ENCODE data around the gene PI4KA. TPM values are rescaled to one million over a fixed set of nuclear protein-coding genes. Genes with fewer than 3 reads are reported as not detected.

Gene PI4KA
- total RNA-seq, 1 donor from 2014 or later, result 40.5 TPM

DNA sequence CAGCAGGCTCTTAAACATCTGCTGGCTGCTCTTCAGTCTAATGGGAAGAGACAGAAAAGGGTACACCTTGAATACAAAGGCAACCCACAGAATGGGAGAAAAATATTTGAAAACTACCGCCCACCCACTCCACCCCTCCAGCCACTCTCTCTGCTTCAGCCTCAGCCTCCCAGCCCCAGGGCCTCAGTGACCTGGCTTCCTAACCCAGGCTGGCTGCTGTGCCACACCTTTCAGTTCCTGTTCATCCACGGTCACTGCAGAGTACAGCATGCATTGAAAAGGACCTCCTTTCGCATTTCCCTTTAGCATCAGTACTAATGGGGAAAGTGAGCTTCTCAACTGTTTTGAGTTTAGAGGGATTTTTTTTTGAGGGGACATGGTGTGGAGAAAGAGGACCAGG is 113.5 kb downstream of the PI4KA start:
- intact Hi-C loops (cut with micrococcal nuclease), result no loop called here
- H3K27me3 ChIP-seq (ENCODE audit: low read depth), result no peaks in the 10 kb centered on the region

GRCh38 chr22:20744456-20744855 is 114.2 kb downstream of the PI4KA start:
- no peak for DNase-seq
- Histone ChIP-seq H3K27ac (replicated peaks) (no peak overlapping the region), H3K27me3 (ENCODE audit: low read depth) (no peaks in the 10 kb centered on the region), H3K4me1 (no peaks in the 10 kb centered on the region), H3K4me3 (no peak overlapping the region), H3K9me3 (replicated peaks) (peaks cover 6% of the 10 kb centered on the region), H3K36me3 (peaks cover 95% of the 10 kb centered on the region)
- intact Hi-C loops (cut with micrococcal nuclease), result no loop called here
- no peak for TF ChIP-seq CTCF (IDR thresholded peaks at IDR 0.05; ENCODE audit: borderline replicate concordance)

More for the DNA sequence above, 113.5 kb downstream of the PI4KA start:
- DNase-seq, result no peak
- H3K4me3 ChIP-seq, result no peak overlapping the region
- peaks cover 96% of the 10 kb centered on the region for H3K36me3 ChIP-seq
- no peaks in the 10 kb centered on the region for H3K4me1 ChIP-seq
- H3K27ac ChIP-seq (replicated peaks), result no peak overlapping the region
- no peak for TF ChIP-seq CTCF (IDR thresholded peaks at IDR 0.05; ENCODE audit: borderline replicate concordance)
- H3K9me3 ChIP-seq (replicated peaks), result peaks cover 6% of the 10 kb centered on the region

DNA sequence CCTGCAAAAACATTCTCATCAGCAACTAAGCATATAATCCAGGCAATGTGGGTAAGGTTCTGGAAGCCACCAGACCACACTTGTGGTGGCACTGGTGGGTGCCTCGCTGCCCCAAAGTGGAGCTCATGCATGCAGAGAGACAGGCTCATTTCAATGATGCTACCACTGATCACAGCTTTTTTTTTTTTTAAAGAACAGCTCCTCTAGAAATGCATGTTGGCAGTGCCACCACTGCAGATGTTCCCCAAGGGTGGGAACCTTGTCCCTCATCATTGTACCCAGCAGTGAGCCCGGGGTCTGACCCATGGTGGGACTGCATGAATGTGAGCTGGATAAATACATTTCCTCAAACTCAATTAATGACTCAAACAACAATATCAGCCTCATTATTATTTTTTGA is 115.8 kb downstream of the PI4KA start:
- H3K9me3 ChIP-seq (replicated peaks), result peaks cover 6% of the 10 kb centered on the region
- intact Hi-C loops (cut with micrococcal nuclease), result no loop called here
- no peak for DNase-seq
- TF ChIP-seq CTCF (IDR thresholded peaks at IDR 0.05; ENCODE audit: borderline replicate concordance), result no peak
- peaks cover 89% of the 10 kb centered on the region for H3K36me3 ChIP-seq
- peaks cover 4% of the 10 kb centered on the region for H3K4me1 ChIP-seq
- no peaks in the 10 kb centered on the region for H3K27me3 ChIP-seq (ENCODE audit: low read depth)
- no peak overlapping the region for H3K27ac ChIP-seq (replicated peaks)
- no peak overlapping the region for H3K4me3 ChIP-seq

DNA sequence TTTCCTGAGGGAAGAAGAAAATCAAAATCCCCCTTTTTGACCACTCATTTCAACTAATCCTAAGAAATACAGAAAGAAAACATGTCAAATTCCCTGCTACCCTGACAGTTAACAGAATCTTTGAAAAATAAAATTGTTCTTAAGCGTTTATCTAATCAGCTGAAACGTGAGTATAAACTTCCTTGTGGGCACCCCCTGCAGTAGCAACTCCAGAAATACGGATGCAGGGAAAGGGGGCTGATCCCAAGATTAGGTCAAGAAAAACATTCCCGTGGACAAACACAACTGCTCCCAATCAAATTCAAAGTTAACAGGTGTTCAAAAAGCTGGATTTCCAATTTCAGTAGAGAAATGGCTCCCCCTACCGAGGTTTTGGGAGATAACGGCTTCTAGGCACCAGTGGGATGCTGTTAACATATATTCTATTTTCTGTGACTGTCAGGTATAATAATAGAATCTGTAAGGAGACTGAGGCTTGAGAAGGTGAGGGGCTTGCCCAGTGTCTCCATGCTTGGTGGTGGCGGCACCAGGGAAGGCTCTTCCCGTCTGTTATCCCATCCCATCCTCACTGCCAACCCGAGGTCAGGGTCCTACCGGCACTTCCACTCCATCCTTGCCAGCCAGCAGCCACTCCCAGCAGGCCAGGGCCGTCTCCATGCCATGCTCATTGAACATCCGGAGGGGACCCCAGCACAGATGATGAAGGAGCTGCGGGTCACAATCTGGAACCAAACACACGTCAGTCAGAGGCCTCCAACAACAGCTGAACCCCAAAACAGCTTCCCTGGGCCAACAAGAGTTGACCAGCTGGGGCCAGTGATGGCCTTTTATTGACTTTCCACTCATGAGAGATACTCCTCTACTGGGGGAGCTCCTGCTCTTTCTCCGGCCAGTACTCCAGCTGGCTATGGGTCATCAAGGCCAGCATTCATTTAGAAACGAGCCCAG is 116.7 kb downstream of the PI4KA start:
- Histone ChIP-seq H3K36me3 (peaks cover 81% of the 10 kb centered on the region), H3K27ac (replicated peaks) (no peak overlapping the region), H3K9me3 (replicated peaks) (peaks cover 6% of the 10 kb centered on the region), H3K4me3 (no peak overlapping the region), H3K4me1 (peaks cover 4% of the 10 kb centered on the region), H3K27me3 (ENCODE audit: low read depth) (no peaks in the 10 kb centered on the region)
- intact Hi-C loops (cut with micrococcal nuclease), result no loop called here
- no peak for DNase-seq
- TF ChIP-seq CTCF (IDR thresholded peaks at IDR 0.05; ENCODE audit: borderline replicate concordance), result peak; percentile 63

DNA sequence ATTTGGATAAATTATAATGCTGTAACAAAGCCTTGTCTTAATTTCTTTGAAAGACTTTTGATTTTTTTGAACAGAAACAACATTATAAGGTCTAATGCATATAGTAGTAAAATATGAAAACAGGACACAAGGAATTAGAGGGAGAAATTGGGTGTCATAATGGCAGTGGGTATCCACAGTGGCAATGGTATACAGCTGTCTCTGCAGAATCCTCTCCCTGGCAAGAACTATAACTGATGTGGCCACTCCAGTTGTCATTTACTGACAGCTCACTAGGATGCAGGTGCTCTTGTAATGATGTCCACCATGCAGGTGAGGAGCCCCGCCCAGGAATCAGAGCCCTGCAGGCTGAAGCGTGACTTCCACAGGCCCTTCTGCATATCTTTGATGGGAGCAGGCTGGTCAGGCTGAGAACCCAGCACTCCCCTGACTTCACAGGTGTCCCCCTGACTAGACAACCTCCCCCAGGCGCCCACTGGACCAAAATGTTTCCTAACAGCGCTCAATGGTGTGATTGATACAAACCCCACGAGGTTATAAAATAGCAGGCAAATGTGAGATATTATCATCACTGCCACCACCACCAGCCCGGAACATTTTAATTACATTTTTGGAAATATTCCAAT is 117.5 kb downstream of the PI4KA start:
- Histone ChIP-seq H3K4me3 (no peak overlapping the region), H3K4me1 (peaks cover 4% of the 10 kb centered on the region), H3K36me3 (peaks cover 73% of the 10 kb centered on the region), H3K27me3 (ENCODE audit: low read depth) (no peaks in the 10 kb centered on the region), H3K27ac (replicated peaks) (no peak overlapping the region), H3K9me3 (replicated peaks) (peaks cover 6% of the 10 kb centered on the region)
- DNase-seq, result no peak
- TF ChIP-seq CTCF (IDR thresholded peaks at IDR 0.05; ENCODE audit: borderline replicate concordance), result no peak
- intact Hi-C loops (cut with micrococcal nuclease), result no loop called here

Measured in left ventricle myocardium inferior (tissue), 1 donor.